GM12875 (cell line): ENCODE measurements around the gene CARD10.
A peak's percentile ranks its signal among the peaks of the same experiment; 100 is the strongest.

Source experiments
- H3K4me3 ChIP-seq: one replicate; pipeline ENCODE4 v1.5.1; 2011; ENCODE audit warnings: low read depth, low read length, control low read depth
- CTCF ChIP-seq: IDR thresholded peaks from 2 replicates; pipeline ENCODE4 v1.5.1; 2011; ENCODE audit warnings: low read depth, mild to moderate bottlenecking, control low read depth, inconsistent platforms, low read length, moderate library complexity, borderline replicate concordance; ENCODE audit not compliant: insufficient read depth

The CARD10 gene

GRCh38 chr22:37462436-37462835 lies 56.8 kb downstream of the CARD10 start:
- TF ChIP-seq CTCF: no peak
- H3K4me3 ChIP-seq: no peak overlapping the region

GRCh38 chr22:37461961-37462360 lies 57.3 kb downstream of the CARD10 start:
- TF ChIP-seq CTCF: no peak

GRCh38 chr22:37460684-37461083 lies 58.5 kb downstream of the CARD10 start:
- no peak for TF ChIP-seq CTCF

More at GRCh38 chr22:37461961-37462360, 57.3 kb downstream of the CARD10 start:
- H3K4me3 ChIP-seq: no peak overlapping the region

GRCh38 chr22:37459206-37459605 lies 60.0 kb downstream of the CARD10 start:
- no peak for TF ChIP-seq CTCF
- H3K4me3 ChIP-seq: no peak overlapping the region

More at GRCh38 chr22:37460684-37461083, 58.5 kb downstream of the CARD10 start:
- H3K4me3 ChIP-seq: no peak overlapping the region

GRCh38 chr22:37457093-37457893 lies 61.9 kb downstream of the CARD10 start:
- peak; percentile 95 for TF ChIP-seq CTCF
- no peak overlapping the region for H3K4me3 ChIP-seq

GRCh38 chr22:37456346-37456745 lies 62.9 kb downstream of the CARD10 start:
- H3K4me3 ChIP-seq: no peak overlapping the region
- TF ChIP-seq CTCF: no peak

- TF ChIP-seq CTCF: no peak
- no peak overlapping the region for H3K4me3 ChIP-seq
These were observed 63.3 kb downstream of the CARD10 start for GRCh38 chr22:37455896-37456295.
